Putamen (tissue), 1 donor: ENCODE measurements around the gene RIC3.

Experiments used
- DNase-seq: peaks from one replicate; pipeline ENCODE4 v3.0.0-alpha.2; 2016; ENCODE audit warnings: low spot score

RIC3 gene

GRCh38 chr11:8066911-8067455 is 101.8 kb downstream of the RIC3 start:
- DNase-seq: no peak

GRCh38 chr11:8066036-8066910 is 102.6 kb downstream of the RIC3 start:
- DNase-seq: no peak

GRCh38 chr11:8065031-8065430 is 103.8 kb downstream of the RIC3 start:
- no peak for DNase-seq

- DNase-seq: no peak
Measured at GRCh38 chr11:8063324-8063723, 105.5 kb downstream of the RIC3 start.

GRCh38 chr11:8062781-8063257 is 106.0 kb downstream of the RIC3 start:
- DNase-seq: no peak

GRCh38 chr11:8061555-8062428 is 107.0 kb downstream of the RIC3 start:
- no peak for DNase-seq

- DNase-seq: no peak
Measured at GRCh38 chr11:8060801-8061554, 107.8 kb downstream of the RIC3 start.

GRCh38 chr11:8060146-8060719 is 108.6 kb downstream of the RIC3 start:
- DNase-seq: no peak

GRCh38 chr11:8059571-8060011 is 109.2 kb downstream of the RIC3 start:
- no peak for DNase-seq

- DNase-seq: no peak
Measured at GRCh38 chr11:8059030-8059429, 109.8 kb downstream of the RIC3 start.

GRCh38 chr11:8058216-8058615 is 110.6 kb downstream of the RIC3 start:
- DNase-seq: no peak

GRCh38 chr11:8056810-8057463 is 111.9 kb downstream of the RIC3 start:
- no peak for DNase-seq
